ENCODE results near the gene ABCB8. TPM values are rescaled to one million over a fixed set of nuclear protein-coding genes. Genes with fewer than 3 reads are reported as not detected.

ABCB8 gene
- total and polyA plus RNA-seq, 9 of the 15 experiments (the other 6 are each of a cell fraction or from before 2014, with no cell fraction given) = 7.6 to 106 (median 36.3) TPM

DNA sequence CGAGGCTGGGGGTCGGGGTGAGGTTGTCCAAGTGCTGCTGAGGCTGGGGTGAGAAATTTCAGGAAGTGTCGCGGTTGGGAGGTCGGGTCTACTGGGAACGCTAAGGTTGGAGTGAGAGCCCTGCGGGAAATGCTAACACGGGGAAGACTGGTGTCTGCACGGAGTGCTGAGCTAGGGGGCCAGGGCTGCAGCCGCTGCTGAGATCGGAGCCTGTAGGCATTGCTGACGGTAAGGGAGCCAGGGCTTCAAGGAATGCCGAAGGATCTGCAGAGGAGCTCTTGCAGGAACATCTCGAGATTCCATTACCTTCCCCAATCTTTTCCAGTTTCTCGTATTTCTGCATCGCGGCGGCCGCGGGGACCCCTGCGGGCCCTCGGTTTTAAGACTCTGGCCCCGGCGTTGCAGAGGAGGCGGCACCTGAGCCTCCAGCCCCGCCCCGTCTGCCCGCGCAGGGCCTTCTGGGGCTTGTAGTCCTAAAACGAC is 29.3 kb downstream of the ABCB8 start, which contains the start of gene CDK5:
Gene CDK5 (minus strand): TSS at position 392 of the 483 bp plus-strand sequence. CDS start 49 bp downstream, at position 343.
- Histone ChIP-seq H3K9me3 (replicated peaks; ENCODE audit: control insufficient read depth, insufficient read depth, low read depth, low read length) (no peaks in the 10 kb centered on the region), H2AFZ (ENCODE audit: low read depth, low read length) (peak within 1 kb of the TSS; percentile 91), H3K27ac (ENCODE audit: extremely low read depth, low read depth, low read length) (peak within 1 kb of the TSS; percentile 90), H3K9ac (ENCODE audit: insufficient read depth in 1 of 2, low read depth in 2 of 2, low read length in 2 of 2) (peak within 1 kb of the TSS; percentile 85 to 91), H3K9me1 (ENCODE audit: control insufficient read depth, insufficient read depth, low read length) (no peaks in the 10 kb centered on the region), H3K4me1 (replicated peaks in 1 of 2; ENCODE audit: control insufficient read depth in 2 of 2, insufficient read depth in 2 of 2, low read length in 2 of 2) (peaks cover 54 to 71% of the 10 kb centered on the region in 2 experiments), H3K4me3 (peak within 1 kb of the TSS; percentile 84), H4K20me1 (replicated peaks; ENCODE audit: control insufficient read depth, insufficient read depth, low read length) (peaks cover 10% of the 10 kb centered on the region), H3K4me2 (ENCODE audit: insufficient read depth, low read length) (peak within 1 kb of the TSS; percentile 94), H3K79me2 (ENCODE audit: control insufficient read depth, insufficient read depth, low read length) (peaks cover 38% of the 10 kb centered on the region), H3K27me3 (ENCODE audit: control insufficient read depth in 2 of 2, insufficient read depth in 2 of 2, low read length in 2 of 2) (no peaks in the 10 kb centered on the region), H3K36me3 (ENCODE audit: control insufficient read depth, insufficient read depth, low read length) (peaks cover 7% of the 10 kb centered on the region; the same call in 2 of the 3 replicates)
- DNase-seq (ENCODE audit: extremely low read depth in 1 of 4, low spot score in 3 of 4) (no peak), FAIRE-seq (no peak), ATAC-seq (peak; percentile 4)
- ChIA-PET POLR2A (interaction anchor here (1.1 kb wide), 1 partner anchor 29 kb away, joined by 5 read pairs; the partner anchor contains the start of gene ABCB8), CTCF (ENCODE audit: low intra/inter-chr PET ratio) (interaction anchor here (2.9 kb wide), 1 partner anchor 29 kb away, joined by 14 read pairs; the partner anchor contains the start of gene ABCB8)
- whole genome bisulfite sequencing (ENCODE audit: insufficient coverage, low coverage, missing lambda C conversion rate) = 3% methylated on average over 30 of the region's 30 CpGs
- in situ Hi-C loops (cut with MboI) (no loop called here), intact Hi-C loops (cut with micrococcal nuclease) (no loop called here)
- no TSS peak for BruUV-seq (replicated peaks)
- TF ChIP-seq ZC3H11A (IDR thresholded peaks at IDR 0.05; ENCODE audit: low read depth, low read length) (0 out of 2 replicates have a peak, but pooled peaks have one; percentile 20), TEAD4 (IDR thresholded peaks at IDR 0.05; ENCODE audit: low read length) (0 out of 2 replicates have a peak, but pooled peaks have one; percentile 15), TEAD4 (CRISPR knock-in tag; IDR thresholded peaks at IDR 0.05; ENCODE audit: borderline replicate concordance) (no peak), MXI1 (IDR thresholded peaks at IDR 0.05; ENCODE audit: low read depth, low read length) (peak; percentile 3; the same call in 1 of the 2 replicates), CC2D1A (IDR thresholded peaks at IDR 0.05) (peak; percentile 12; the same call in 1 of the 2 replicates), STAG1 (CRISPR knock-in tag; IDR thresholded peaks at IDR 0.05; ENCODE audit: borderline replicate concordance) (peak; percentile 25; the same call in 1 of the 2 replicates), FIP1L1 (IDR thresholded peaks at IDR 0.05; ENCODE audit: low read depth, low read length, poor library complexity, severe bottlenecking) (peak; percentile 11), JUNB (CRISPR knock-in tag; conservative IDR thresholded peaks at IDR 0.05) (0 out of 2 replicates have a peak, but pooled peaks have one; percentile 5), ZFP1 (CRISPR knock-in tag; IDR thresholded peaks at IDR 0.05) (0 out of 2 replicates have a peak, but pooled peaks have one; percentile 37), ZNF778 (CRISPR knock-in tag; IDR thresholded peaks at IDR 0.05) (no peak), ZFPM2 (CRISPR knock-in tag; IDR thresholded peaks at IDR 0.05) (peak; percentile 59; the same call in 1 of the 2 replicates), HLTF (IDR thresholded peaks at IDR 0.05) (0 out of 2 replicates have a peak, but pooled peaks have one; percentile 5), SIN3A (IDR thresholded peaks at IDR 0.05; ENCODE audit: borderline replicate concordance in 2 of 2, control insufficient read depth in 1 of 2, low read depth in 2 of 2, low read length in 2 of 2) (0 out of 4 replicates have a peak, but pooled peaks of 1 of the 2 experiments have one; percentile 73), SMARCE1 (IDR thresholded peaks at IDR 0.05) (0 out of 2 replicates have a peak, but pooled peaks have one; percentile 20), EWSR1 (IDR thresholded peaks at IDR 0.05; ENCODE audit: borderline replicate concordance, low read depth, partially characterized antibody) (no peak), ZNF830 (CRISPR knock-in tag; IDR thresholded peaks at IDR 0.05) (peak; percentile 50; the same call in 1 of the 2 replicates), NEUROD1 (IDR thresholded peaks at IDR 0.05; ENCODE audit: borderline replicate concordance, low read depth, low read length, partially characterized antibody) (peak; percentile 13)
- TF ChIP-seq, protein P1, sequence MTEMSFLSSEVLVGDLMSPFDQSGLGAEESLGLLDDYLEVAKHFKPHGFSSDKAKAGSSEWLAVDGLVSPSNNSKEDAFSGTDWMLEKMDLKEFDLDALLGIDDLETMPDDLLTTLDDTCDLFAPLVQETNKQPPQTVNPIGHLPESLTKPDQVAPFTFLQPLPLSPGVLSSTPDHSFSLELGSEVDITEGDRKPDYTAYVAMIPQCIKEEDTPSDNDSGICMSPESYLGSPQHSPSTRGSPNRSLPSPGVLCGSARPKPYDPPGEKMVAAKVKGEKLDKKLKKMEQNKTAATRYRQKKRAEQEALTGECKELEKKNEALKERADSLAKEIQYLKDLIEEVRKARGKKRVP (CRISPR knock-in tag; IDR thresholded peaks at IDR 0.05) = peak; percentile 56
- TF ChIP-seq, protein P2, sequence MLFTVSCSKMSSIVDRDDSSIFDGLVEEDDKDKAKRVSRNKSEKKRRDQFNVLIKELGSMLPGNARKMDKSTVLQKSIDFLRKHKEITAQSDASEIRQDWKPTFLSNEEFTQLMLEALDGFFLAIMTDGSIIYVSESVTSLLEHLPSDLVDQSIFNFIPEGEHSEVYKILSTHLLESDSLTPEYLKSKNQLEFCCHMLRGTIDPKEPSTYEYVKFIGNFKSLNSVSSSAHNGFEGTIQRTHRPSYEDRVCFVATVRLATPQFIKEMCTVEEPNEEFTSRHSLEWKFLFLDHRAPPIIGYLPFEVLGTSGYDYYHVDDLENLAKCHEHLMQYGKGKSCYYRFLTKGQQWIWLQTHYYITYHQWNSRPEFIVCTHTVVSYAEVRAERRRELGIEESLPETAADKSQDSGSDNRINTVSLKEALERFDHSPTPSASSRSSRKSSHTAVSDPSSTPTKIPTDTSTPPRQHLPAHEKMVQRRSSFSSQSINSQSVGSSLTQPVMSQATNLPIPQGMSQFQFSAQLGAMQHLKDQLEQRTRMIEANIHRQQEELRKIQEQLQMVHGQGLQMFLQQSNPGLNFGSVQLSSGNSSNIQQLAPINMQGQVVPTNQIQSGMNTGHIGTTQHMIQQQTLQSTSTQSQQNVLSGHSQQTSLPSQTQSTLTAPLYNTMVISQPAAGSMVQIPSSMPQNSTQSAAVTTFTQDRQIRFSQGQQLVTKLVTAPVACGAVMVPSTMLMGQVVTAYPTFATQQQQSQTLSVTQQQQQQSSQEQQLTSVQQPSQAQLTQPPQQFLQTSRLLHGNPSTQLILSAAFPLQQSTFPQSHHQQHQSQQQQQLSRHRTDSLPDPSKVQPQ (CRISPR knock-in tag; IDR thresholded peaks at IDR 0.05; ENCODE audit: borderline replicate concordance) = 0 out of 2 replicates have a peak, but pooled peaks have one; percentile 21

All from K562 (cell line).